ENCODE data around the gene SLC38A11. TPM values are rescaled to one million over a fixed set of nuclear protein-coding genes. Genes with fewer than 3 reads are reported as not detected.
A peak's percentile ranks its signal among the peaks of the same experiment; 100 is the strongest.

Gene SLC38A11
- total and polyA plus RNA-seq, 2 experiments from 2014 or later, result not detected

DNA sequence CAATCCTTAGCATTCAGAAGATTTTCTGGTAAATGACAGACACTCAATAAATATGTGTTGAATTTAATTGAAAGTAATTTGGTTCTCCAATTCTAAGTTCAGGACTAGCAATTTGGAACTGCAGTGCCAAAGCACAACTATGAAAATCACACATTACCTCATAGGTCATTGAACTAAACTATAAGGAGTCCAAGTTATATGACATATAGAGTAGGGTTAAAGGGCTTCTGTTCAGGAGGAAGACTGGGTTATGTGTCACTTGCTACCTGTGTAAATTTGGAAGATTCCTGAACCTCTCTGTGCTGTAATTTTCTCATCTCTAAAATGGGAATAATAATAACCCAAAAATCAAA lies 85.9 kb downstream of the SLC38A11 start (continued):
- TF ChIP-seq, protein P1, sequence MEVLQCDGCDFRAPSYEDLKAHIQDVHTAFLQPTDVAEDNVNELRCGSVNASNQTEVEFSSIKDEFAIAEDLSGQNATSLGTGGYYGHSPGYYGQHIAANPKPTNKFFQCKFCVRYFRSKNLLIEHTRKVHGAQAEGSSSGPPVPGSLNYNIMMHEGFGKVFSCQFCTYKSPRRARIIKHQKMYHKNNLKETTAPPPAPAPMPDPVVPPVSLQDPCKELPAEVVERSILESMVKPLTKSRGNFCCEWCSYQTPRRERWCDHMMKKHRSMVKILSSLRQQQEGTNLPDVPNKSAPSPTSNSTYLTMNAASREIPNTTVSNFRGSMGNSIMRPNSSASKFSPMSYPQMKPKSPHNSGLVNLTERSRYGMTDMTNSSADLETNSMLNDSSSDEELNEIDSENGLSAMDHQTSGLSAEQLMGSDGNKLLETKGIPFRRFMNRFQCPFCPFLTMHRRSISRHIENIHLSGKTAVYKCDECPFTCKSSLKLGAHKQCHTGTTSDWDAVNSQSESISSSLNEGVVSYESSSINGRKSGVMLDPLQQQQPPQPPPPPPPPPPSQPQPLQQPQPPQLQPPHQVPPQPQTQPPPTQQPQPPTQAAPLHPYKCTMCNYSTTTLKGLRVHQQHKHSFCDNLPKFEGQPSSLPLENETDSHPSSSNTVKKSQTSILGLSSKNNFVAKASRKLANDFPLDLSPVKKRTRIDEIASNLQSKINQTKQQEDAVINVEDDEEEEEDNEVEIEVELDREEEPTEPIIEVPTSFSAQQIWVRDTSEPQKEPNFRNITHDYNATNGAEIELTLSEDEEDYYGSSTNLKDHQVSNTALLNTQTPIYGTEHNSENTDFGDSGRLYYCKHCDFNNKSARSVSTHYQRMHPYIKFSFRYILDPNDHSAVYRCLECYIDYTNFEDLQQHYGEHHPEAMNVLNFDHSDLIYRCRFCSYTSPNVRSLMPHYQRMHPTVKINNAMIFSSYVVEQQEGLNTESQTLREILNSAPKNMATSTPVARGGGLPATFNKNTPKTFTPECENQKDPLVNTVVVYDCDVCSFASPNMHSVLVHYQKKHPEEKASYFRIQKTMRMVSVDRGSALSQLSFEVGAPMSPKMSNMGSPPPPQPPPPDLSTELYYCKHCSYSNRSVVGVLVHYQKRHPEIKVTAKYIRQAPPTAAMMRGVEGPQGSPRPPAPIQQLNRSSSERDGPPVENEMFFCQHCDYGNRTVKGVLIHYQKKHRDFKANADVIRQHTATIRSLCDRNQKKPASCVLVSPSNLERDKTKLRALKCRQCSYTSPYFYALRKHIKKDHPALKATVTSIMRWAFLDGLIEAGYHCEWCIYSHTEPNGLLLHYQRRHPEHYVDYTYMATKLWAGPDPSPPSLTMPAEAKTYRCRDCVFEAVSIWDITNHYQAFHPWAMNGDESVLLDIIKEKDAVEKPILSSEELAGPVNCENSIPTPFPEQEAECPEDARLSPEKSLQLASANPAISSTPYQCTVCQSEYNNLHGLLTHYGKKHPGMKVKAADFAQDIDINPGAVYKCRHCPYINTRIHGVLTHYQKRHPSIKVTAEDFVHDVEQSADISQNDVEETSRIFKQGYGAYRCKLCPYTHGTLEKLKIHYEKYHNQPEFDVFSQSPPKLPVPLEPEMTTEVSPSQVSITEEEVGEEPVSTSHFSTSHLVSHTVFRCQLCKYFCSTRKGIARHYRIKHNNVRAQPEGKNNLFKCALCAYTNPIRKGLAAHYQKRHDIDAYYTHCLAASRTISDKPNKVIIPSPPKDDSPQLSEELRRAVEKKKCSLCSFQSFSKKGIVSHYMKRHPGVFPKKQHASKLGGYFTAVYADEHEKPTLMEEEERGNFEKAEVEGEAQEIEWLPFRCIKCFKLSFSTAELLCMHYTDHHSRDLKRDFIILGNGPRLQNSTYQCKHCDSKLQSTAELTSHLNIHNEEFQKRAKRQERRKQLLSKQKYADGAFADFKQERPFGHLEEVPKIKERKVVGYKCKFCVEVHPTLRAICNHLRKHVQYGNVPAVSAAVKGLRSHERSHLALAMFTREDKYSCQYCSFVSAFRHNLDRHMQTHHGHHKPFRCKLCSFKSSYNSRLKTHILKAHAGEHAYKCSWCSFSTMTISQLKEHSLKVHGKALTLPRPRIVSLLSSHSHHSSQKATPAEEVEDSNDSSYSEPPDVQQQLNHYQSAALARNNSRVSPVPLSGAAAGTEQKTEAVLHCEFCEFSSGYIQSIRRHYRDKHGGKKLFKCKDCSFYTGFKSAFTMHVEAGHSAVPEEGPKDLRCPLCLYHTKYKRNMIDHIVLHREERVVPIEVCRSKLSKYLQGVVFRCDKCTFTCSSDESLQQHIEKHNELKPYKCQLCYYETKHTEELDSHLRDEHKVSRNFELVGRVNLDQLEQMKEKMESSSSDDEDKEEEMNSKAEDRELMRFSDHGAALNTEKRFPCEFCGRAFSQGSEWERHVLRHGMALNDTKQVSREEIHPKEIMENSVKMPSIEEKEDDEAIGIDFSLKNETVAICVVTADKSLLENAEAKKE (CRISPR knock-in tag; IDR thresholded peaks at IDR 0.05), result no peak
- TF ChIP-seq ZNF331 (CRISPR knock-in tag; IDR thresholded peaks at IDR 0.05; ENCODE audit: low read depth) (no peak), CREB1 (CRISPR knock-in tag; IDR thresholded peaks at IDR 0.05; ENCODE audit: low read depth) (no peak)
- TF ChIP-seq, protein P2, sequence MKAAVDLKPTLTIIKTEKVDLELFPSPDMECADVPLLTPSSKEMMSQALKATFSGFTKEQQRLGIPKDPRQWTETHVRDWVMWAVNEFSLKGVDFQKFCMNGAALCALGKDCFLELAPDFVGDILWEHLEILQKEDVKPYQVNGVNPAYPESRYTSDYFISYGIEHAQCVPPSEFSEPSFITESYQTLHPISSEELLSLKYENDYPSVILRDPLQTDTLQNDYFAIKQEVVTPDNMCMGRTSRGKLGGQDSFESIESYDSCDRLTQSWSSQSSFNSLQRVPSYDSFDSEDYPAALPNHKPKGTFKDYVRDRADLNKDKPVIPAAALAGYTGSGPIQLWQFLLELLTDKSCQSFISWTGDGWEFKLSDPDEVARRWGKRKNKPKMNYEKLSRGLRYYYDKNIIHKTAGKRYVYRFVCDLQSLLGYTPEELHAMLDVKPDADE (IDR thresholded peaks at IDR 0.05), result no peak

DNA sequence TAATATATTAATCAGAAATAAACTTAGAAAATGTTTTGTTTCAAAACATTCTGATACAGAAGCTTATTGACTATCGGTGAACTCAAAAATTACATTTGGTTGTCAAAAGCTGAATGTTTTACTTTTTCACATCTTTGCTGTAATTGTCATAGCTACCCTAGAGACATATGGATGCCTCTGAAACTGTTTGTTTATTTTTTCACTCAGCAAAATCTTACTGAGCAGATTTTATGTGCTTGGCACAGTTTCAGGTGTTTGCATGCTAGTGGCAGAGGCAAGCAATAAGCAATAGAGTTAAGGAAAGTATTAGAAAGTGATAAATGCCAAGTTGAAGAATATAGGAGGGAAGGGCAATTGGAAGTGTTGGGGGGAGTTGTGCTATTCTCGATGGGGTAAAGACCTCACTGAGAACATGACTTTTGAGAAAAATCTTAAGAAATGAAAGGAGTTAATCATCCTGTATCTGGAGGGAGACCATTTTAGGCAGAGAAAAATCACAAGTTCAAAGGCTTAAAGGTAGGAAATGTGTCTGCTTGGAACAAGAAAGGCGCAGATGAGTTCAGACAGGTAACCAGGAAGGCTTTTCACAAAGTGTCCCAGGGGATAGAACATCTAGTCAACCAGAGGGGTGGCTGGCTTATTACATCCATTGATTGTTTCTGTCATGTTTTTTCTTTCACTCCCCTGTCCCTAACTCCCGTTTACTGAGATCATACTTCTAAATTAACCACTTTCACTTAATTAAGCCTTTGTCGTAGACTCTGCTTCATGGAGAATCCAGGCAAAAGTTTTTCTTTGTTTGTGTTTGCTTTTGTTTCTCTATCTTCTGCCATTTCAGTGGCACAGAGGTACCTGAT lies 86.5 kb downstream of the SLC38A11 start:
- no peaks in the 10 kb centered on the region for H3K79me2 ChIP-seq (replicated peaks; ENCODE audit: insufficient read depth)
- no peak for ATAC-seq
- no peak for TF ChIP-seq NANOG (IDR thresholded peaks at IDR 0.05; ENCODE audit: borderline replicate concordance)
- TF ChIP-seq, protein P2 (IDR thresholded peaks at IDR 0.05), result no peak
- TF ChIP-seq, protein P3, sequence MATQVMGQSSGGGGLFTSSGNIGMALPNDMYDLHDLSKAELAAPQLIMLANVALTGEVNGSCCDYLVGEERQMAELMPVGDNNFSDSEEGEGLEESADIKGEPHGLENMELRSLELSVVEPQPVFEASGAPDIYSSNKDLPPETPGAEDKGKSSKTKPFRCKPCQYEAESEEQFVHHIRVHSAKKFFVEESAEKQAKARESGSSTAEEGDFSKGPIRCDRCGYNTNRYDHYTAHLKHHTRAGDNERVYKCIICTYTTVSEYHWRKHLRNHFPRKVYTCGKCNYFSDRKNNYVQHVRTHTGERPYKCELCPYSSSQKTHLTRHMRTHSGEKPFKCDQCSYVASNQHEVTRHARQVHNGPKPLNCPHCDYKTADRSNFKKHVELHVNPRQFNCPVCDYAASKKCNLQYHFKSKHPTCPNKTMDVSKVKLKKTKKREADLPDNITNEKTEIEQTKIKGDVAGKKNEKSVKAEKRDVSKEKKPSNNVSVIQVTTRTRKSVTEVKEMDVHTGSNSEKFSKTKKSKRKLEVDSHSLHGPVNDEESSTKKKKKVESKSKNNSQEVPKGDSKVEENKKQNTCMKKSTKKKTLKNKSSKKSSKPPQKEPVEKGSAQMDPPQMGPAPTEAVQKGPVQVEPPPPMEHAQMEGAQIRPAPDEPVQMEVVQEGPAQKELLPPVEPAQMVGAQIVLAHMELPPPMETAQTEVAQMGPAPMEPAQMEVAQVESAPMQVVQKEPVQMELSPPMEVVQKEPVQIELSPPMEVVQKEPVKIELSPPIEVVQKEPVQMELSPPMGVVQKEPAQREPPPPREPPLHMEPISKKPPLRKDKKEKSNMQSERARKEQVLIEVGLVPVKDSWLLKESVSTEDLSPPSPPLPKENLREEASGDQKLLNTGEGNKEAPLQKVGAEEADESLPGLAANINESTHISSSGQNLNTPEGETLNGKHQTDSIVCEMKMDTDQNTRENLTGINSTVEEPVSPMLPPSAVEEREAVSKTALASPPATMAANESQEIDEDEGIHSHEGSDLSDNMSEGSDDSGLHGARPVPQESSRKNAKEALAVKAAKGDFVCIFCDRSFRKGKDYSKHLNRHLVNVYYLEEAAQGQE (IDR thresholded peaks at IDR 0.05; ENCODE audit: unreplicated experiment), result no peak
- no peak for TF ChIP-seq EZH2phosphoT487 (IDR thresholded peaks at IDR 0.05; ENCODE audit: unreplicated experiment)
- TF ChIP-seq CREB1 (CRISPR knock-in tag; IDR thresholded peaks at IDR 0.05; ENCODE audit: low read depth), result no peak
- TF ChIP-seq ZNF331 (CRISPR knock-in tag; IDR thresholded peaks at IDR 0.05; ENCODE audit: low read depth), result no peak

More for the DNA sequence above, 86.5 kb downstream of the SLC38A11 start:
- Histone ChIP-seq H3F3A (replicated peaks; ENCODE audit: low read depth) (no peaks in the 10 kb centered on the region), H3K36me3 (ENCODE audit: insufficient read depth) (no peaks in the 10 kb centered on the region), H3K4me2 (no peak overlapping the region), H4K20me1 (replicated peaks; ENCODE audit: insufficient read depth) (no peaks in the 10 kb centered on the region), H3K9me2 (ENCODE audit: insufficient read depth) (no peaks in the 10 kb centered on the region), H3K27ac (ENCODE audit: low read depth) (no peak overlapping the region), H3K4me3 (no peak overlapping the region), H3K27me3 (ENCODE audit: insufficient read depth) (no peaks in the 10 kb centered on the region), H3K4me1 (ENCODE audit: insufficient read depth) (no peaks in the 10 kb centered on the region), H2AFZ (0 out of 2 replicates have a peak overlapping the region, but pooled peaks have one; percentile 3)
- peaks cover 1% of the 10 kb centered on the region for H3K27me3 Mint-ChIP-seq (ENCODE audit: insufficient read depth, low read depth, poor library complexity)
- H3K4me1 Mint-ChIP-seq, result no peaks in the 10 kb centered on the region
- H3K27ac Mint-ChIP-seq, result no peak overlapping the region
- DNase-seq (ENCODE audit: low spot score), result no peak
- no peaks in the 10 kb centered on the region for H3K9me3 Mint-ChIP-seq
- no peak overlapping the region for H3K4me3 Mint-ChIP-seq
- no peaks in the 10 kb centered on the region for H3K36me3 Mint-ChIP-seq (ENCODE audit: low read depth)

Measured in GM23338 (cell line).